GM21529 (cell line): ENCODE data around the gene ATP5IF1.

ENCODE experiments used
- ATAC-seq: cut with Tn5 transposase; IDR thresholded peaks from one replicate; pipeline ENCODE4 v1.9.1; 2021; ENCODE audit not compliant: unreplicated experiment

The ATP5IF1 gene

GRCh38 chr1:28236656-28237322 lies 865 bp downstream of the ATP5IF1 start:
- ATAC-seq = no peak

- ATAC-seq = no peak
Observed at GRCh38 chr1:28239004-28239403, 3.1 kb downstream of the ATP5IF1 start.

- no peak for ATAC-seq
Observed at GRCh38 chr1:28240024-28240423, 4.1 kb downstream of the ATP5IF1 start.

GRCh38 chr1:28241638-28242241 lies 5.8 kb downstream of the ATP5IF1 start:
- ATAC-seq = no peak

- ATAC-seq = no peak
Observed at GRCh38 chr1:28243685-28244311, 7.9 kb downstream of the ATP5IF1 start.

- ATAC-seq = no peak
Observed at GRCh38 chr1:28244549-28245251, 8.8 kb downstream of the ATP5IF1 start.

- ATAC-seq = no peak
Observed at GRCh38 chr1:28246427-28246832, 10.5 kb downstream of the ATP5IF1 start.

GRCh38 chr1:28247612-28248272 lies 11.8 kb downstream of the ATP5IF1 start:
- ATAC-seq = no peak

- no peak for ATAC-seq
Observed at GRCh38 chr1:28248273-28249012, 12.5 kb downstream of the ATP5IF1 start.

GRCh38 chr1:28249013-28249865 lies 13.3 kb downstream of the ATP5IF1 start:
- ATAC-seq = no peak

- no peak for ATAC-seq
Observed at GRCh38 chr1:28249866-28250295, 14.0 kb downstream of the ATP5IF1 start.

- ATAC-seq = no peak
Observed at GRCh38 chr1:28256197-28256827, 20.4 kb downstream of the ATP5IF1 start.

- no peak for ATAC-seq
Observed at GRCh38 chr1:28257736-28258135, 21.8 kb downstream of the ATP5IF1 start.

GRCh38 chr1:28258628-28259251 lies 22.8 kb downstream of the ATP5IF1 start:
- ATAC-seq = no peak

- ATAC-seq = peak; percentile 86
Observed at GRCh38 chr1:28259252-28259933, 23.5 kb downstream of the ATP5IF1 start, which contains the start of gene SESN2. TSS of gene SESN2 (plus strand) at chr1:28259518. CDS start at chr1:28259848, 330 bp downstream.

GRCh38 chr1:28259934-28260802 lies 24.2 kb downstream of the ATP5IF1 start:
- no peak for ATAC-seq

GRCh38 chr1:28260803-28261174 lies 24.9 kb downstream of the ATP5IF1 start:
- ATAC-seq = no peak
